A673 (cell line): Measurements from ENCODE around the gene RABL2A.
"Not testable (repeated sequence)": the region's sequence is repeated elsewhere in the genome, so short reads cannot be mapped to it uniquely, and the experiment has no call there.

Source experiments
- CTCF ChIP-seq: fragments of 300-800, 200-600 bp; sonication (generic); conservative IDR thresholded peaks from 2 replicates; pipeline ENCODE4 v1.5.1; 2017; ENCODE audit warnings: low read depth, mild to moderate bottlenecking, antibody characterized with exemption, low read length, moderate library complexity, mixed read lengths
- EZH2 ChIP-seq: fragments of 200-600 bp; sonication (generic); IDR thresholded peaks from 2 replicates; pipeline ENCODE4 v1.6.1; 2017; ENCODE audit warnings: borderline replicate concordance, low read depth, mild to moderate bottlenecking, mixed read lengths, antibody characterized with exemption, low read length; ENCODE audit not compliant: poor library complexity, severe bottlenecking

- not testable (repeated sequence) for TF ChIP-seq CTCF, EZH2
Measured at GRCh38 chr2:113606036-113606435, 21.0 kb upstream of the RABL2A start.
